ENCODE results near the gene PTBP3. TPM values are rescaled to one million over a fixed set of nuclear protein-coding genes. Genes with fewer than 3 reads are reported as not detected.
A peak's percentile ranks its signal among the peaks of the same experiment; 100 is the strongest.

PTBP3 gene
- total and polyA plus RNA-seq, 2 of the 13 experiments (the other 11 are each of a cell fraction or from before 2014, with no cell fraction given), result 52.8 to 61.1 TPM

GRCh38 chr9:112367465-112367864 lies 34.0 kb upstream of the PTBP3 start:
- no peak for FAIRE-seq
- H3K4me1 ChIP-seq (ENCODE audit: insufficient read depth, low read length), result peaks cover 7% of the 10 kb centered on the region; the same call in 1 of the 2 replicates
- H3K79me2 ChIP-seq (ENCODE audit: insufficient read depth, low read length), result no peaks in the 10 kb centered on the region
- H3K27ac ChIP-seq (ENCODE audit: extremely low read length, insufficient read depth, low read length), result no peak overlapping the region
- no peak overlapping the region for H2AFZ ChIP-seq (ENCODE audit: low read length)
- H3K36me3 ChIP-seq (replicated peaks in 1 of 2; ENCODE audit: control insufficient read depth in 1 of 2, insufficient read depth in 2 of 2, low read length in 2 of 2), result no peaks in the 10 kb centered on the region; a peak in 1 of 5 replicates
- ATAC-seq, result no peak
- TF ChIP-seq TBP (CRISPR knock-in tag; IDR thresholded peaks at IDR 0.05), result no peak
- no peak for TF ChIP-seq RBAK (CRISPR knock-in tag; IDR thresholded peaks at IDR 0.05)
- TF ChIP-seq ZNF691 (CRISPR knock-in tag; IDR thresholded peaks at IDR 0.05; ENCODE audit: borderline replicate concordance, low read depth), result no peak
- TF ChIP-seq KDM6A (CRISPR knock-in tag; IDR thresholded peaks at IDR 0.05; ENCODE audit: low read depth), result no peak
- no peak for TF ChIP-seq ZFP37 (CRISPR knock-in tag; IDR thresholded peaks at IDR 0.05; ENCODE audit: borderline replicate concordance)
- no peak for TF ChIP-seq PAWR (CRISPR knock-in tag; IDR thresholded peaks at IDR 0.05; ENCODE audit: borderline replicate concordance)
- no peak overlapping the region for H3K4me3 ChIP-seq (replicated peaks in 1 of 3; ENCODE audit: insufficient read depth in 1 of 3, low read depth in 2 of 3, low read length in 3 of 3)
- in situ Hi-C loops (cut with HindIII; ENCODE audit: extremely low pct_ligation_motif_present, low pct_unique_long_range_greater_than_20kb), result loop anchor here (25.0 kb wide), 1 partner anchor 605 kb away; no protein-coding TSS in a partner anchor
- DNase-seq (ENCODE audit: low spot score), result no peak
- H3K4me2 ChIP-seq (ENCODE audit: low read depth, low read length), result no peak overlapping the region
- intact Hi-C loops (cut with micrococcal nuclease; ENCODE audit: unreplicated experiment), result no loop called here
- ChIA-PET CTCF (ENCODE audit: low intra/inter-chr PET ratio, low total read pairs) (interaction anchor here (0.8 kb wide), 1 partner anchor 281 kb away, joined by 4 read pairs; no protein-coding TSS in a partner anchor), POLR2A (interaction anchor here (1.2 to 2.3 kb wide), 2 partner anchors 12 to 20 kb away, joined by 5 to 15 read pairs; partner anchors contain the start of gene HSDL2)
- H3K9me3 ChIP-seq (ENCODE audit: low read length), result peaks cover 13% of the 10 kb centered on the region; the same call in 1 of the 2 replicates
- no peaks in the 10 kb centered on the region for H4K20me1 ChIP-seq (ENCODE audit: insufficient read depth, low read length)
- no TSS peak for BruUV-seq (replicated peaks)
- no peaks in the 10 kb centered on the region for H3K27me3 ChIP-seq (ENCODE audit: control insufficient read depth in 1 of 2, insufficient read depth in 2 of 2, low read length in 2 of 2)
- no peak overlapping the region for H3K9ac ChIP-seq (ENCODE audit: insufficient read depth, low read depth, low read length)

- Histone ChIP-seq H3K4me1 (ENCODE audit: insufficient read depth, low read length) (peaks cover 10% of the 10 kb centered on the region), H4K20me1 (ENCODE audit: insufficient read depth, low read length) (no peaks in the 10 kb centered on the region), H2AFZ (ENCODE audit: low read length) (no peak overlapping the region), H3K4me2 (ENCODE audit: low read depth, low read length) (no peak overlapping the region), H3K9me3 (ENCODE audit: low read length) (peaks cover 13% of the 10 kb centered on the region; the same call in 1 of the 2 replicates), H3K36me3 (replicated peaks in 1 of 2; ENCODE audit: control insufficient read depth in 1 of 2, insufficient read depth in 2 of 2, low read length in 2 of 2) (no peaks in the 10 kb centered on the region; a peak in 1 of 5 replicates), H3K79me2 (ENCODE audit: insufficient read depth, low read length) (no peaks in the 10 kb centered on the region), H3K4me3 (replicated peaks in 1 of 3; ENCODE audit: insufficient read depth in 1 of 3, low read depth in 2 of 3, low read length in 3 of 3) (no peak overlapping the region), H3K27me3 (ENCODE audit: control insufficient read depth in 1 of 2, insufficient read depth in 2 of 2, low read length in 2 of 2) (no peaks in the 10 kb centered on the region), H3K9ac (ENCODE audit: insufficient read depth, low read depth, low read length) (no peak overlapping the region), H3K27ac (ENCODE audit: extremely low read length, insufficient read depth, low read length) (no peak overlapping the region)
- 86% methylated on average over 2 of the region's 3 CpGs for WGBS (ENCODE audit: low lambda C conversion rate)
- DNase-seq (ENCODE audit: low spot score), result peak; percentile 39
- BruUV-seq (replicated peaks), result no TSS peak
- peak; percentile 8 for FAIRE-seq
- peak; percentile 79 for ATAC-seq
- in situ Hi-C loops (cut with HindIII; ENCODE audit: extremely low pct_ligation_motif_present, low pct_unique_long_range_greater_than_20kb) (loop anchor here (25.0 kb wide), 1 partner anchor 604 kb away; no protein-coding TSS in a partner anchor), intact Hi-C loops (cut with micrococcal nuclease; ENCODE audit: unreplicated experiment) (no loop called here)
- POLR2A ChIA-PET, result interaction anchor here (1.2 to 2.3 kb wide), 2 partner anchors 13 to 21 kb away, joined by 5 to 15 read pairs; partner anchors contain the start of gene HSDL2
- CTCF ChIA-PET (ENCODE audit: low intra/inter-chr PET ratio, low total read pairs), result interaction anchor here (0.8 kb wide), 1 partner anchor 280 kb away, joined by 4 read pairs; no protein-coding TSS in a partner anchor
- TF ChIP-seq ZMYM4 (CRISPR knock-in tag; IDR thresholded peaks at IDR 0.05), result peak; percentile 48; the same call in 1 of the 2 replicates
- no peak for TF ChIP-seq ZZZ3 (CRISPR knock-in tag; IDR thresholded peaks at IDR 0.05; ENCODE audit: borderline replicate concordance)
- TF ChIP-seq XRCC5 (optimal IDR thresholded peaks at IDR 0.05; ENCODE audit: low read length), result peak; percentile 34
- TF ChIP-seq SAP130 (CRISPR knock-in tag; IDR thresholded peaks at IDR 0.05; ENCODE audit: low read depth), result peak; percentile 19; the same call in 1 of the 2 replicates
- peak; percentile 23; the same call in 1 of the 2 replicates for TF ChIP-seq ZFX (CRISPR knock-in tag; IDR thresholded peaks at IDR 0.05; ENCODE audit: low read depth)
- peak; percentile 33; the same call in 1 of the 2 replicates for TF ChIP-seq SMC3 (IDR thresholded peaks at IDR 0.05; ENCODE audit: low read length)
- TF ChIP-seq CEBPG (CRISPR knock-in tag; IDR thresholded peaks at IDR 0.05), result peak; percentile 32; the same call in 1 of the 2 replicates
- no peak for TF ChIP-seq ZNF282 (IDR thresholded peaks at IDR 0.05; ENCODE audit: partially characterized antibody)
- no peak for TF ChIP-seq ZNF576 (CRISPR knock-in tag; IDR thresholded peaks at IDR 0.05)
- TF ChIP-seq ZBTB33 (CRISPR knock-in tag; IDR thresholded peaks at IDR 0.05), result peak; percentile 32; the same call in 1 of the 2 replicates
- TF ChIP-seq RAD21 (CRISPR knock-in tag; IDR thresholded peaks at IDR 0.05), result peak; percentile 50
Measured at GRCh38 chr9:112366591-112366990, 33.2 kb upstream of the PTBP3 start.
